ENCODE measurements around the gene C1orf105. TPM values are rescaled to one million over a fixed set of nuclear protein-coding genes. Genes with fewer than 3 reads are reported as not detected.

Gene C1orf105
- total and polyA plus RNA-seq, 7 donors = 0.18 to 17.3 (median 1.6) TPM; not detected in 1

DNA sequence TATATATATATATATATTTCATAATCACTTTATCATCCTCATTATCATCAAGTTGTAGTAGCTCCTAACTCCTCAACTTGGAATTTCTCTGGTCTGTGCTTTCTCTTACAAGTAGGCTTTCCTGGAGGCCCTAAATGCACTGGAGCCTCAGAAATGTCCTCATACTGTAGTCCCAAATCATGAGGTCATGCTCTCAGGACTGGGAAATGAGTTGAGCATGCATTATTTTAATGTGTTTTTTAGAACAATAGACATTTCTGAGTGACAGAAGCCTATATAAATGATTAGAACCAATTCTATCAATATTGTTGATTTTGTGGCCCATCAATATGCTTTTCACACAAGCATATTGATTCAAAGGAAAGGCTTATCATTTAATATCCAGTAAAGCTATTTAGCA is 42.9 kb upstream of the C1orf105 start:
- ATAC-seq (no peak), DNase-seq (no peak)
- intact Hi-C loops (cut with DNase I) = no loop called here
- Histone ChIP-seq H3K4me1 (no peaks in the 10 kb centered on the region), H3K9me3 (no peaks in the 10 kb centered on the region), H3K4me3 (no peak overlapping the region), H3K27me3 (ENCODE audit: insufficient read depth in 3 of 3, low read length in 2 of 3) (no peaks in the 10 kb centered on the region), H3K27ac (no peak overlapping the region), H3K36me3 (ENCODE audit: insufficient read depth in 1 of 2, low read depth in 1 of 2) (no peaks in the 10 kb centered on the region)
- TF ChIP-seq, protein P1, sequence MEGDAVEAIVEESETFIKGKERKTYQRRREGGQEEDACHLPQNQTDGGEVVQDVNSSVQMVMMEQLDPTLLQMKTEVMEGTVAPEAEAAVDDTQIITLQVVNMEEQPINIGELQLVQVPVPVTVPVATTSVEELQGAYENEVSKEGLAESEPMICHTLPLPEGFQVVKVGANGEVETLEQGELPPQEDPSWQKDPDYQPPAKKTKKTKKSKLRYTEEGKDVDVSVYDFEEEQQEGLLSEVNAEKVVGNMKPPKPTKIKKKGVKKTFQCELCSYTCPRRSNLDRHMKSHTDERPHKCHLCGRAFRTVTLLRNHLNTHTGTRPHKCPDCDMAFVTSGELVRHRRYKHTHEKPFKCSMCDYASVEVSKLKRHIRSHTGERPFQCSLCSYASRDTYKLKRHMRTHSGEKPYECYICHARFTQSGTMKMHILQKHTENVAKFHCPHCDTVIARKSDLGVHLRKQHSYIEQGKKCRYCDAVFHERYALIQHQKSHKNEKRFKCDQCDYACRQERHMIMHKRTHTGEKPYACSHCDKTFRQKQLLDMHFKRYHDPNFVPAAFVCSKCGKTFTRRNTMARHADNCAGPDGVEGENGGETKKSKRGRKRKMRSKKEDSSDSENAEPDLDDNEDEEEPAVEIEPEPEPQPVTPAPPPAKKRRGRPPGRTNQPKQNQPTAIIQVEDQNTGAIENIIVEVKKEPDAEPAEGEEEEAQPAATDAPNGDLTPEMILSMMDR (IDR thresholded peaks at IDR 0.05) = no peak

DNA sequence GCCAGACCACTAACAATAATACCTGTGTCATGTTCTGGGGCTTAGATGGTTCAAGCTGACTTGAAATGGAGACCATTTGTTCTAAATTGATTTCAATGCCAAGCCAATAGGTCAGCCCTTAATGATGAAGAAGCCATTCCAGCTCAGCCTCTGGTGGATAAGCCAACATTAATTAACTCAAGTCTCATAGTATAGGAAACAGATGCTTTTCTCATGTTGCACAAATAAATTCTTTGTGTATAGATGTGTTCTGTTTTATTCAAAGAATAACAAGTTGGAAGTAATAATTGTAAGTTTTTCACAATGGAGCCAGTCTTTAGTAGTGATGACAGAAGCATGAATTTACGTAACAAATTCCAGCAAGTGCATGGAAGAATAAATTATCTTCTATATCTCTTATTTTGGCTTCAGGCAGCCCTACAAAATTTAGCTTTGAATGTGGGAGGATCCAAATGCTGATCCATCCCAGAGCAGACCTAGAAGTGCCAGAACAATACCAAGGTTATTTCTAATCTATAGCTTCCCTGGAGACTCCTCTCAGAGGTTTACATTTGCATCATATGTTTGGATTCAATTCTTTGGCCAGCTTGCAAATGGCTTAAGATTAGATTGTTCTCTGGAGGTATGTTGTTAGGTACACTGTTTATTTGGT is 42.2 kb upstream of the C1orf105 start:
- WGBS, 3 donors = 96 to 100% (median 97%) methylated on average over 1 of the region's 1 CpG
- Histone ChIP-seq H3K36me3 (ENCODE audit: insufficient read depth in 1 of 2, low read depth in 1 of 2) (no peaks in the 10 kb centered on the region), H3K27me3 (ENCODE audit: insufficient read depth in 3 of 3, low read length in 2 of 3) (no peaks in the 10 kb centered on the region), H3K4me1 (no peaks in the 10 kb centered on the region), H3K9me3 (no peaks in the 10 kb centered on the region), H3K4me3 (no peak overlapping the region), H3K27ac (no peak overlapping the region)
- intact Hi-C loops (cut with DNase I) = no loop called here
- ATAC-seq = no peak
- TF ChIP-seq, protein P1 (IDR thresholded peaks at IDR 0.05) = no peak
- DNase-seq = no peak

DNA sequence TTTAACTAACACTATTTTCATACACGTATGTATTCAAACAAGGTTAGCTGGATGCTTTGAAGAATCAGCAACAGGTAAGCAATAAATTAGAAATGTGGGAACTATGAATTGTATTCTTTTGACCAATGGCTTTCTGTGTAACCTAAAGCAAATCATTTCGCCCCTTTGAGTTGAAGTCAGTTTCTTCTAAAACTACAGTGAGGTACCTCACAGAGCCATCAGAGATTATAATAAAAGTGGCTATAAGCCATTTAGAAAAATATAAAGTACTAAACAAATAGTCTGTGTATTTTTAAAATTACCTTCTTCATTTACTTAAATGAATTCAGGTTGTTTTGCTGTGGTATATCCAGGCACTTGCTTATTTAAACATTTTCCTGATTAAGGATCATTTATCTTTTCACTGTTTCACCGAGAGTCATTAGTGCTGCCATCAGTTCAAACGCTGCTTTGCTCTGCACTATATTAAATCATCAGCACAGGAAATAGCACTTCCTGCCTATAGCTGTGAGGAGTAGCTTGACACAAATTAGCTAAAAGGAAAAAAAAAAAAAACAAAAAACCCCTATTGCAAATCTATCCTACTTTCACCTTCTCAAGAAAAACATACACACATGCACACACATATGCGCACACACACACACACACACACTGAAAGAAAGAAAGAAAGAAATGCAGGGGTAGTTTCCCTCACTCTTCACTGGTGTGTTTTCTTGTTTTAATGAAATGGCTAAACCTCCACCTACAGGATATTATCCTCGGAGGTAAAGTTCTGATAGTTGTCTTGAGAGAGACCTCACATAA is 39.8 kb upstream of the C1orf105 start:
- H3K36me3 ChIP-seq (ENCODE audit: insufficient read depth in 1 of 2, low read depth in 1 of 2) = no peaks in the 10 kb centered on the region
- DNase-seq (no peak), ATAC-seq (no peak)
- no peaks in the 10 kb centered on the region for H3K9me3 ChIP-seq
- H3K4me3 ChIP-seq = no peak overlapping the region
- H3K4me1 ChIP-seq = no peaks in the 10 kb centered on the region
- intact Hi-C loops (cut with DNase I) = no loop called here
- no peak overlapping the region for H3K27ac ChIP-seq
- 60 to 67% (median 62%) methylated on average over 6 of the region's 6 CpGs for WGBS, 3 donors
- no peaks in the 10 kb centered on the region for H3K27me3 ChIP-seq (ENCODE audit: insufficient read depth in 3 of 3, low read length in 2 of 3)
- TF ChIP-seq, protein P1 (IDR thresholded peaks at IDR 0.05) = no peak

DNA sequence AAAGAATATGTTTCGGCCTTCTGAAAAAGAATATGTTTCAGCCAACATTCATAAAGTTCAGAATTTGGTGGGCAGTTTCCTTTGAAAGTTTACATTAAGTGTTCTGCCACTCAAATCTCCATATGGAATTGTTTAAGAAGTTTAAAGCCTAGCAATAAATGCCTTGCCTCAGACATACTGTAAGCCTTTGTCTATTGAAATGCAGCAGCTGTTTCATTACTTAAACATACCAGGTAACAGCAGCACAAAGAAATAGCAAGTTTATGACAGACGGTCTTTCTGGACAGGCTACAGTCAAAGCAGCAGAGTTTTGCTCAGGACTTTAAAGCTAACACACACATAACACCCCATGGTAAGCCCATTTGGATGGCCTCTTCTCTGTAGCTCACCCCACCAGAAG is 38.5 kb upstream of the C1orf105 start:
- Histone ChIP-seq H3K9me3 (no peaks in the 10 kb centered on the region), H3K4me3 (no peak overlapping the region), H3K27ac (no peak overlapping the region), H3K36me3 (ENCODE audit: insufficient read depth in 1 of 2, low read depth in 1 of 2) (no peaks in the 10 kb centered on the region), H3K27me3 (ENCODE audit: insufficient read depth in 3 of 3, low read length in 2 of 3) (no peaks in the 10 kb centered on the region), H3K4me1 (no peaks in the 10 kb centered on the region)
- DNase-seq = no peak
- WGBS, 3 donors = 76 to 81% (median 76%) methylated on average over 2 of the region's 2 CpGs
- TF ChIP-seq, protein P1 (IDR thresholded peaks at IDR 0.05) = no peak
- intact Hi-C loops (cut with DNase I) = no loop called here
- no peak for ATAC-seq

All from psoas muscle (tissue), 8 donors.